GM19023 (cell line): ENCODE data around the gene STK38L.

Experiments used
- ATAC-seq: cut with Tn5 transposase; IDR thresholded peaks from one replicate; pipeline ENCODE4 v1.9.1; 2021; ENCODE audit warnings: mild to moderate bottlenecking, moderate library complexity; ENCODE audit not compliant: unreplicated experiment

STK38L gene

DNA sequence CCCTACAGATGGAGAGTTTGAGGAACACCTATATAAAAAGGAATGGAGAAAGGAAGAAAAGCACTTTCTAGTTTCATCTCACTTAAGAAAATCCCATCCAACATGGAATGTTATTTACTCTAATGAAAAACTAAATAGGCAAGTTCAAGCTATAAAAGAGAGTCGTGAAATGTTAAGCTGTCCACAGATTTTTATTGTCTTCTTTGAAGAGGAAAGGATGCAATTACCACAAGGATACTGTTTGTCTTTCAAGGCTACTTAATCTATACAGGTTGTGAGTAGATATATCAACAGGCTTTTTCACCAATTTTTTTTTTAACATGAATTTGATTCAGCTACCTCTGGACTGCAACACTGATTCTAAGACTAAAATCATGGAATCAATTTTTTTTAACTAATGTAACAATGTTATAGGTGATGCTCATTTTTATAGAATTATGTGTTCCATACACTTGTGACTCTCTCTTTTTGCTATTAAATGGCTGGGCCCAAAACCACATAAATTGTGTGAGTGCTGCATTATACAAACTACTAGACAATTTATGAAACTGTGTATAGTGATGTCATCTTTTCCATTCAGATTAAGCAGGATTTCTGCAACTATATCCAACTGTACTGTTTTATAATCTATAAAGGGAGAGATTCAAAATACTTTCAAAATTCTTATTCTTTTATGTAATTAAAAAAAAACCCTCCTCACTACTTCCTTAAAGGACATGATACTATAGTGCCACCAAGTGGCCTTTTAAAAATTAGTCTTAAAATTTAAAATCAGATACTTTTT is 61.8 kb downstream of the STK38L start:
- no peak for ATAC-seq

DNA sequence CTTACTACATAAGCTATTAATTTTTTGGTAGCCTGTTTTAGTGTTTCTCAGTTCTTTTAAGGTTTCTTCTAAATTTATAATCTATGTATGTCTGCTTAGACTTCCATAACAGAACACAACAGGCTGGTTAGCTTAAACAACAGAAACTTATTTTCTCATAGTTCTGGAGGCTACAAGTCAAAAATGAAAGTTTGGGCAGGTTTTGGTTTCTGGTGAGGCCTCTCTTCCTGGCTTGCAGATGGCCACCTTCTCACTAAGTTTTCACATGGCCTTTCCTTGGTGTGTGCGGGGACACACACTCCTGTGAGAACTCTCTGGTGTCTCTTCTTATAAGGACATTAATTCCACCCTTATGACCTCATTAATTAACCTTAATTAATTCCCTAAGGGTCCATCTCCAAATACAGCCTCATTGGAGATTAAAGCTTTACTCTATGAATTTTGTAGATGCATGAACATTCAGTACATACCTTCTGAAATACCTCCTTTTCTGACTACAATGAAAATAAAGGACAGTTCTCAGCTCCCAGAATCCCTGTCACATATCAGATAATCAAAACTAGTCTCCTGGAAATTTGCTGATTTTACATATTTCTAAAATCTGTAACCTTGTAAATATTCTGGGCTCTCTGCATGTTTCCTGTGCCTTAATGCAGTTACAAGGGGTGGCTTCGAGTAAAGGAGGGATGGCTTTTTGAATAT is 65.4 kb downstream of the STK38L start:
- ATAC-seq = no peak

DNA sequence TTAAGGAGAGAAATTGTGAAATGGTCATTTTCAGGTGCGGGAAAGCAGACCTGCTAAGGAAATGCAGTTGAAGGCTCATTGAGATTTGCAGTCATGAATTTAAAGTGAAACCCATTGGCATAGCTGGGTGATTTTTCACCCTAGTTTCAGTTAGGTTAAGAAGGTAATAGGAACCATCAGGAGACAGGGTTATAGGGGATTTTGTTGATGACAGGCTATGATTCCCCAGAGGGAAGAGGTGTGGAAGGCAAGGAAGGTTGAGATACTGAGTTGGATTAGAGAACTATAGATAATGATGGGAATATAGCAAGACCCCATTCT is 65.9 kb downstream of the STK38L start:
- no peak for ATAC-seq

DNA sequence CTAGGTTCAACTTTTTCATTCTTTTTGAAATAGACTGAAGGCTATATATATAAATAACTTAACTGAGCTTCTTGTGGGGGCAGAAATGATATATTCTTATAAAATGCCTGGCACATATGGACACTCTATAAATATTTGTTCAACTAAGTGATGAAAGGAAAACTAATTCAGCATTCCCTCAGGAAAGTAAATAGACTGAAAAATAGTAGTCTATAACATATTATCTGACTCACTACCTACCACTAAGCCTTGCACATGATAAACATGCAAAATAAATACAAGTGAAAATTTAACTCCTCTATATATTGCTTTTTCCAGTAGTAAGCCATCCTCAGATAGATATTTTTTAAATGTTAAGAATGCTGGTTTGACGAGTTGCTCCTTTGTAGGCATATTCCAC is 72.9 kb downstream of the STK38L start:
- no peak for ATAC-seq

DNA sequence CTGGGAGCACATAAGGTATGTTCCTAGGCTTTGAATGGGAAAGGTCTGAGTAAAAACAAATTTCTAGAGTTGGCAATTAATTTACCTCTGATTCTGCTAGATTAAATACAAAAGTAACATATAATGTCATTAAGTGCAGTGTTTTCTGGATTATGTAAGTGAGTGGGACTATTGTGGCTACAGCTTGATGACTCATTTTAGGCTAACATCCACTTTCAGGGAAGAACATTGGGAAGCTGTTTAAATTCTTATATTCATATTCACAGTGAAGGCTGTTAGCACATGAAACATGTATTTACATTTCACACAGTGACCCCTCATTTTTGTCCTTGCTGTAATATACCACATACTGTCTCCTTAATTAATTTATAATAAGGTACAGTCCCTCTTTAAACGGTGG is 75.3 kb downstream of the STK38L start:
- ATAC-seq = no peak

DNA sequence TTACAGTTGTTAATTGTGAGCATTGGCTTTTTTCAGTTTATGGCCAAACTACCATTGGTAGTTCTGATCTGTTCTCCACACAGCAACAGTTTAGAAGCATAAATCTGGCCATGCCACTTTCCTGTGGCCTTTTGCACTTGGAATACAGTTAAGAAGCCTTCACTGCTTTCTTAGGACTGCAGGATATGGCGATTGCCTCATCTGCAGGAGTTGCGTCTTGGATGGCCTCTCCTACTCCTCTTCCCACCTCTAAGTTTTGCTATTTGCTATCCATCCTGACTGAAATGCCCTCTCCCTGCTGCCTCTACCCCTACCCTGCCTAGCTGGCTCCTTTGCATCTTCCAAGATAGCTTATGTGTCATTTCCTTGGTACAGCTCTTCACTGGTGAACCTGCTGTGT is 75.8 kb downstream of the STK38L start:
- ATAC-seq = no peak

DNA sequence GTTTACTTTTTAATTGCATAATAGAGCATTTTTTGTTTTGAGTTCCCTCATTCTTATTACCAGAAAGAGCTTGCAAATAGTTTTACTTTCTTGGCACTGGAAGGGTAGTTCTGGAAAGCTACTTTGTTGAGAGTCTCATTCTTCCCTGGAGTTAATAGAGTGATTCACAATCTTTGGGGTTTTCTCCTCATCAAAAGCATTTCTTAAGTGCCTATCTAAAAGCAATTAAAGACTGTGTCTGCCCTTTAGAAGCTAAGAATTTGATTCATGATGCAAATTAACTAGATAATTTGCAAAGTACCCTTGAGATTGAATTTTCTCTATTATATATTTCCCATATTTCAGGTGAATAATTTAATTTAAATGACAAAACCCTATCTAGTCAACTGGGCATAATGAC is 80.4 kb downstream of the STK38L start:
- no peak for ATAC-seq

DNA sequence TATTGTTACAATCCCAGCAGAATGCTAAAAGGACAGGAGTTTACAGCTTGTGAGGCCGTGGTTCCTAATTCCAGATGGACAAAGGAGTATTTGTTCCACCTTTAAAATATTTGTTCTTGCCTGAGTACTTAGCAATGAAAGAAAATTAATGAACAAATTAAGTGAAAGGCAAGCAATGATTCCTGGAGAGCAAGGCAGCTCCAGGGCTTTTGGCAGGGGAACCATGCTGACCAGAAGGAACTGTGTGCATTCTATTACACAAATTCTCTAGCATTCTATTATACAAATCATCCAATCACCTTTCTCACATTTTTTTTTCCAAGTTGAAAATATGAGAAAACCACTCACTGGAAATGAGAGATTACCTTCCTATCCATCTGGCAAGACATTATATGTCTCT is 86.8 kb downstream of the STK38L start:
- no peak for ATAC-seq

DNA sequence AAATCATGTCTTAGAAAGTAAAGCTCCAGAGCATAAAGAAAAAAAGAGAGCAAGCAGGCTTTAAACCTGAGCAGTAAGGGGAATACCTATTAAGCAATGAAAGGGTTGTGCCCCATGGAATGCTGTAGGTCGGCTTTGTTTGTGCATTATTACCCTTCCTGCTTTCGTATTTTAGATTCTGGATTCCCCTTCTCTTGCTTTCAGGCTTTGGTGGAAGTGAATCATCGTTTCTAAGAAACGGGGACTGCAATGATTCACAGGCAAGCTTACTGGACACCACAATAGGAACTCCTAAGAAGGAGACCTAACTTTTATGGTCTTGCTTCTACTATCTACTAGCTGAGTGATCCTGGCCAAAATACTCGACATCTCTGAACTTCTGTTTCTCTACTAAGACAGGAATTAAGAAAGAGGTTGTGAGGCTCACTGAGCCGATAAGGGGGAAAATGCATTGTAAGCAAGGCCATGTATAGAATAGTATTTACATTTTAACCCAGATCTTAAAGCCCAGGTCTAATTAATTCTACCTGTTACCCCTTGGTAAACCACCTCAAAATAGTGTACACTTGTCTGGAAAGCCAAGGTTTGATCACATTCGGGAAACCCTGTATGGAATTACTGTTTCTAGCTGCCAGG is 87.3 kb downstream of the STK38L start:
- peak; percentile 32 for ATAC-seq

DNA sequence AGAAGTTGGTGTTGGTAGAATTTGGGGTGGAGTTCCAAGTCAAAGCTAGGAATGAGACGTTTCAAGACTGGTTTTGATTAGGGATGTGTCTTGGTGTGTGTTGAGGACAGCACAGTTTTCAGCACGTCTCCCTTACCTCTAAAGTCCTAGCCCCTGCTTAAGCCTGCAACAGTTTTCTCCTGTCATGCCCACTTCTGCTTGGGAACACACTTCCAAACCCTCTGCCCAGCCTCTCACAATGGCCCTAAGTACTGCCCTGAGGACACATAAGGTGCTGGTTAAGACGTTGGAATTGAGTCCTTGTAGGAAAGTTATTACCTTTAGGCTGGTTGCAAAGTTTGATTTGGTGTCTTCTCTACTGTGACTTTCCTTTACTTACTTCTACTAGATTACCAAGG is 87.8 kb downstream of the STK38L start:
- ATAC-seq = no peak

DNA sequence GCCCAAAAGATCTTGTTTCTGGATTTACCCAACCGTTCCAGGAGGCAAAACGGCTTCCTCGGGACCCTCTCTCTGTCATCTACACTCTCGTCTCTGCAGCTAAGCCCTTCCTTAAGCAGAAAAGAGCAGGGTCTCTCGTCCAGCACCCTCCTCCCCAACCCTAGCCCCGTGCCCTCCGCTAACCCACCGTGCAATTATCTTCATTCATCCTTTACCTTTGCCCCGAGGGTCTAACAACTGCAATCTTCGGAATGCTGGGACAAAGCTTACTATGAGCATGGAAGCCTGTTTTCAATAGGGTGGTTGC is 88.3 kb downstream of the STK38L start:
- ATAC-seq = no peak

DNA sequence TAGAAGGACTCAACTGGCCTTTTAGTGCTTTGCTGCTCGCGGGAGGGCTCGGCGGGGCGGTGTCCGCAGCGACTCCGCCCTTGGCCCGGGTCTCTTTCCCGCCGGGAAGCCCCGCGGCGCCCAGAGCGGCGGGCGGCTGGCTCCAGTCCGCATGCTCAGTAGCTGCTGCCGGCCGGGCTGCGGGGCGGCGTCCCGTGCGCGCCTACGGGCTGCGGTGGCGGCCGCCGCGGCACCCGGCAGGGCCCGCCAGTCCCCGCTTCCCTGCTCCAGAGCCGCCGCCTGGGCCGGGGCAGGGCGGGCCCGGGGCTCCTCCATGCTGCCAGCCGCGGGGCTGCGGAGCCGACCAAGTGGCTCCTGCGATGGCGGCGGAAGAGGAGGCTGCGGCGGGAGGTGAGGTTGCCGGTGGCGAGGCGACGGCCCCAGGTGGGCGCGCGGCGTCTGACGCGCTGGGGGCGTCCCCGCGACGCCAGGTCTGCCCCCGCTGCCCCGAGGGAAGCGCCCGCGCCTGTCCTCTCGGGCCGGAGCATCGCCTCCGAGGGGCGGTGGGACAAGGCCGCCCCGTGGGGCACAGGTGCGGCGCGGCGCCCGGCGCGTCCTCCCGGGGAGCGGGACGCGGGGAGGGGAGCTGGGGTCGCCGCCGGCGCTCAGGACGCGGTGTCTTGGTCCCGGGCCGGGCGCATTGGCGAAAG is 88.8 kb downstream of the STK38L start, which contains the start of gene BMAL2:
Gene BMAL2, plus strand, starts transcription at position 123 of the 689 bp plus-strand sequence. Its CDS starts 237 bp downstream, at position 360.
- ATAC-seq = peak; percentile 44

DNA sequence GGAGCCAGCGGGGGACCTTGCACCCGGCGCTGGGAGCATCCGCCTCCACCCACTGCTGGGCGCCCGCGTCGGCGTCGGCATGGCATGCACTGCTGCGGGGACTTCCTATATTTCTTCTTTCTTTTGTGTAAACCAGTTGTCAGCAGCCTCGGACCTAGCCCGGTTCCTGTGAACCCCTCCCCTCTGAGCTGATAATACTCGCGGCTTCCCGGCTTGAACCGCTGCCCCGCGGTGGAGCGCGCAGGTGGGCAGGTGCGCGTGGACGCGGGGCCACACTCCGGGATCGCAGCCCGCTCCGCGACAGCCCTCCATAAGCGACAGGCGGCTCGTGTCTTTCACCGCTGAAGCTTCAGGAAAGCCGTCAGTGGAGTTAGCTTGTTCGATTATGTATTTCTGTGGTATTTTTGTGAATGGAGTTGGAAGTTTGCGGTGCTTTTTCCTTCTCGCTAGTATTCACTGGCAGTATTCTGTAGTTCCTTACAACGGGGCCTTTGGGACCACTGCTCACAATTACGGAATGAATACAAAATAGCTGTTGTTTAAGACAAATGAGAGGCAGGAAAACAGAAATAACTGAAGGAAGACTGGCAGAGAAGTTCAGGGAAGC is 89.4 kb downstream of the STK38L start:
- ATAC-seq = peak; percentile 33

DNA sequence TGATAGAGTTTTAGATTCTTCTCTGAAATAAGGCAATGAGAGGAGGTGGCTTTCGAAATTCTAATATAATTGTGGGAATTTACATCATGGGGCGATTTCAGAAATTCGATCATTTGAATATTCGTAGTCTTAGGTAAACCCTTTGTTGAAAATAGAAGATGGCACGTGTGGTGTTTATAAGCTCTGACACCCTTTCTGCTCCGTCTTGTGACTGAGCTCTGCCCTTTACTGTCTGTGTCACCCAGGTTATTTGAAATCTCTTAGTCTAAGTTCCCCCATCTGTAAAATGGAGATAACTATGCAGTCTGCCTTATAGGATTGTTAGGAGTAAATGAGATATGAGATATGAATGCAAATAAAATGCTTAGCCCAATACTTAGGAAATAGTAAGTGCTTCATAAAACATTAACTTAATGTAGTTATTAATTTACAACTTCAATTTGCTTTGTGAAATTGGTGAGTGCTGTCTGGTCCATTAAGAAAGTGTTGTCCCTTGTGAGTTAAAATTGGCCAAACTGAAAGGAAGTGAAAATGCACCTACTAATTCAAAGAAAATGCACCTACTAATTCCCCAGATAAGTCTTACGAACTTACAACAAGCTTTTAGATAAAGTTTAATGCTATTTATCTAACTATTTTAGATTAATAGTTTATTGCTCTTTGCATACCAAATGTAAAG is 90.1 kb downstream of the STK38L start:
- ATAC-seq = no peak

DNA sequence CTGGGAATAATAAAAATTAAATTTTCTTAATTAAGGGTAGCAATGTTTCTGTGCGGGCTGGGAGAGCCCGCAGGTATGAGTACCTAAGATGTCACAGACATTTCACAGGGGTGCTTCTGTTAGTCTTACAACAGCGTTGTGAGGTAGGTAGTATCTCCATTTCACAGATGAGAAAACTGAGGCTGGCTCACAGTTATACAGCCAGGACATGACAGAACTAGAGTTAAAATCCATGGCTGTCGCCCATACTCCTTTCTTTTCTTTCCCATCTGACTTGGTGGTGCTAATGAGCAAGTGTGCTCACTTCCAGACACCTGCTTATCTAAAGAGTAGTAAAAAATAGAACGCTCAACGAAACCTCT is 90.6 kb downstream of the STK38L start:
- no peak for ATAC-seq

DNA sequence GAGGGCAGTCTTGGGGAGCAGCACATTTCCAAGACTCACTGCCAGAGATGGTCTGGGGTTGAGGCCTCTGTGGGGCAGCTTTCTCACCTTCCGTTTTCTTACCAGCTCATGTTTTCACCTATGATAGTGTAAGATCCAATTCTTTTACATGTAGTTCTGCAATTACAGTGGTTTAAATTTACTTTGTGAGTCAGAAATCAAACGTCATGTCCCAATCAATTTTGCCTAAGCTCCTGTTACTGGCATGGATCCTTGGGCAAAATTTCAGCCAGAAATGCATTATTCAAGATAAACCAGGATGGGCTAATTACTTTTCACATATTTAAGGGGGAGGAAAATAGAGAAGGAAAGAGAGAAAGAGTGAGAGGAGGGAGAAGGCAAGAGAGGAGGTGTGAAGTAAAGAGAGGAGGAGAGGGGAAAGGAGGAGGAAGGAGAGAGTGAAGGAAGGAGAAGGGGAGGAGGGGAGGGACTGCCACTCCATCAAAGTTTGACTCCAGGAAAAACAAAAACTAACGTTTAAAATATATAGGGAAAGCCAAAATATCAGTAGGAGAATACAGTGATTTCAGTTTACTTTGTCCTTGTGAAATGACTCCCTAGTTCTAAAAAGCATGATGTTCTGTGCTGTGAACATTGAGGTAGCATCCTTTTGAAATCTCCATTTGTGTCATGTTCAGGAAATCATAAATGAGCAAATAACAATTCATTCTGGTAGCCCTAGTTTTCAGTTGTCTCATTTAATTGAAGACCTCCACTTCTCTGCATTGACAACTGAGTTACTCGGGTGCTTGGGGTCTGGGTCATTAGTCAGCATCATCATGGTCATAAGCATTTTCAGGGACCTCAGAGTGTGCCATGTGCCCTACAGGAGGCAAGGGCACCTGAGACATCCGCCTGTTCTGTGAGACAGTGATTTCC is 91.5 kb downstream of the STK38L start:
- ATAC-seq = no peak

DNA sequence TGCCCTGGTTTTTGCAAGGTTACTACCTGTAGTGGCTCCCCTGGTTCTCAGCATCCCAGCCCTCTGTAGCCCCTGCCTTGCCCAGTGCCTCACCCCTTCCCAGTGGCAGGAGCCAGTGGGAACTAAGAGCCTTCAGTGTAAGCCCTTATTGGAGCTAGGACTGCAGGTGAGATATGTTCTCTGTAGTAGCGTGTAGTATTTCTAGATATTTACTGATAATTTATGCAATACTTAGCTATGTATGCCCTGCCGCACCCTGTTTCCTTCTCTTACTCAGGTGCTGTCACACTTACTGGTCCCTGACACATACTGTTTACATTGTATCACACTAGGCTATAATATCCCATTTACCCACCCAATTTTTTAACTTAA is 92.2 kb downstream of the STK38L start:
- no peak for ATAC-seq

DNA sequence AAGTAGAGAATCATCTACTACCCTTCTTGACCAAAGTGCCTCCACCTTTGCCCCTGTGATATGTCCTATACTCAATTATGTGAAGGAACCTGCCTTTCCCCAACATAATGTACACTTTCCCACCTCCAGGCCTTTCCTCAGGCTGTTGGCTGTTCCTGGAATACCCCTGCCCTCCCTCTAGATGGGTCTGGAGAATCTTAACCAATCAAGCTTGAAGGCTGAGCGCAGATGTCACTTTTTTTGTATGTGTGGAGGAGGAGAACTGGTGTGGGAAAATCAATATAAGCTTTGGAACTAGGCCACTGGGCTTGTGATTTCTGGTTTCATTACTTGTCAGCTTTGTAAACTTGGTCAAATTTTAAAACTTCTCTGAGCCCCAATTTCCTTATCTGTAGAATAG is 93.3 kb downstream of the STK38L start:
- no peak for ATAC-seq

DNA sequence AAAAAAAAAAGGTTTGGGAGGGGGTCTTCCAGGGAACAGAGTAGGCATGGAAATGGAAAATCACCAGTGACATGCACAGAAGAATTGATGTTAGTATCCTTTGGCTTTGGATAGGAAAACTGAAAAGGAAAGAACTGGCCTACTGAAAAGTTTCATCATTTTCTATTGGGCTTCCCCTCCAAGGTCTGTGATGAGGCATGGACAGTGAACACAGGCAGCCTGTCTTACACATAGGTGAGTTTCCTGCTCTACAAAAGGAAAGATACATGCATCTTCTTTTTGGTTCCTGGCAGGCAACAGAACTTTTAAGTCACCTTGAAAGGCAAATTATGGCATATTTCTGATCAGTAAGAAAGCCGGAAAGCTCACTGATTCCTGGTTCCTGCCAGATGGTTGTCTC is 94.4 kb downstream of the STK38L start:
- ATAC-seq = no peak

DNA sequence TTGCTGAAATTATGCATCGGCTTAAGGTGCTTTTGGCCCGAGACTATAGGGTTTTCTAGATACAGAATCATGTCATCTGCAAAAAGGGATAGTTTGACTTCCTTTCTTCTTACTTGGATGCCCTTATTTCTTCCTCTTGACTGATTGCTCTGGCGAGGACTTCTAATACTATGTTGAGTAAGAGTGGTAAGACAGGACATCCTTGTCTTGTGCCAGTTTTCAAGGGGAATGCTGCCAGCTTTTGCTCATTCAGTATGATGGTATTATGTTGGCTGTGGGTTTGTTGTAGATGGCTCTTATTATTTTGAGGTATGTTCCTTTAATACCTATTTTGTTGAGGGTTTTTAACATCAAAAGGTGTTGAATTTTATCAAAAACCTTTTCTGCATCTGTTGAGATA is 96.9 kb downstream of the STK38L start:
- ATAC-seq = no peak
